Ishikawa (cell line): ENCODE data around the gene IL22RA2.

Experiments
- CEBPB ChIP-seq: IDR thresholded peaks from 2 replicates; pipeline ENCODE4 v1.6.1; 2012
- CREB1 ChIP-seq: IDR thresholded peaks from 2 replicates; pipeline ENCODE4 v1.6.1; 2012; ENCODE audit warnings: low read depth
- EGR1 ChIP-seq: IDR thresholded peaks from 2 replicates; pipeline ENCODE4 v1.6.1; 2012
- EP300 ChIP-seq: IDR thresholded peaks from 2 replicates; pipeline ENCODE4 v1.6.1; 2012; ENCODE audit warnings: borderline replicate concordance
- FOXM1 ChIP-seq: IDR thresholded peaks from 2 replicates; pipeline ENCODE4 v1.6.1; 2012; ENCODE audit warnings: low read depth, borderline replicate concordance
- MAX ChIP-seq: IDR thresholded peaks from 2 replicates; pipeline ENCODE4 v1.6.1; 2012
- NFIC ChIP-seq: IDR thresholded peaks from 2 replicates; pipeline ENCODE4 v1.6.1; 2012
- RAD21 ChIP-seq: IDR thresholded peaks from 2 replicates; pipeline ENCODE4 v1.6.1; 2012; ENCODE audit warnings: low read depth
- REST ChIP-seq: IDR thresholded peaks from 2 replicates; pipeline ENCODE4 v1.6.1; 2012; ENCODE audit warnings: low read depth, mild to moderate bottlenecking
- TAF1 ChIP-seq: IDR thresholded peaks from 2 replicates; pipeline ENCODE4 v1.6.1; 2012; ENCODE audit warnings: low read depth, mild to moderate bottlenecking
- TCF12 ChIP-seq: IDR thresholded peaks from 2 replicates; pipeline ENCODE4 v1.6.1; 2012; ENCODE audit warnings: low read depth
- TEAD4 ChIP-seq: IDR thresholded peaks from 2 replicates; pipeline ENCODE4 v1.6.1; 2012
- USF1 ChIP-seq: IDR thresholded peaks from 2 replicates; pipeline ENCODE4 v1.6.1; 2012
- YY1 ChIP-seq: IDR thresholded peaks from 2 replicates; pipeline ENCODE4 v1.6.1; 2012; ENCODE audit warnings: low read depth
- ZBTB7A ChIP-seq: IDR thresholded peaks from 2 replicates; pipeline ENCODE4 v1.6.1; 2012; ENCODE audit warnings: low read depth

Gene IL22RA2

GRCh38 chr6:137136065-137136464 is 37.4 kb downstream of the IL22RA2 start:
- TF ChIP-seq EGR1 (no peak), TAF1 (no peak), MAX (no peak), YY1 (no peak), TEAD4 (no peak), NFIC (no peak), ZBTB7A (no peak), EP300 (no peak), FOXM1 (no peak), REST (no peak), USF1 (no peak), CREB1 (no peak), RAD21 (no peak; the same call in 1 of the 2 replicates), TCF12 (no peak), CEBPB (no peak)

- TF ChIP-seq NFIC (no peak), MAX (no peak), REST (no peak), FOXM1 (no peak), EP300 (no peak), CREB1 (no peak), TCF12 (no peak), EGR1 (no peak), USF1 (no peak), RAD21 (no peak), TEAD4 (no peak), ZBTB7A (no peak), CEBPB (no peak), YY1 (no peak), TAF1 (no peak)
Measured at GRCh38 chr6:137134483-137134882, 39.0 kb downstream of the IL22RA2 start.

- TF ChIP-seq TCF12 (no peak), NFIC (no peak), USF1 (no peak), CREB1 (no peak), YY1 (no peak), RAD21 (no peak), ZBTB7A (no peak), TEAD4 (no peak), FOXM1 (no peak), CEBPB (no peak), TAF1 (no peak), EP300 (no peak), EGR1 (no peak), MAX (no peak), REST (no peak)
Measured at GRCh38 chr6:137133122-137133521, 40.3 kb downstream of the IL22RA2 start.

- TF ChIP-seq TAF1 = no peak
- no peak for TF ChIP-seq TEAD4
- no peak for TF ChIP-seq MAX
- TF ChIP-seq EP300 = no peak
- TF ChIP-seq TCF12 = no peak
Measured at GRCh38 chr6:137126875-137127485, 46.5 kb downstream of the IL22RA2 start.
